ENCODE measurements around the gene ULK1. TPM values are rescaled to one million over a fixed set of nuclear protein-coding genes. Genes with fewer than 3 reads are reported as not detected.
A peak's percentile ranks its signal among the peaks of the same experiment; 100 is the strongest.
"Not testable (repeated sequence)": the region's sequence is repeated elsewhere in the genome, so short reads cannot be mapped to it uniquely, and the experiment has no call there.

ULK1 gene
- total RNA-seq, 1 experiment from 2014 or later = 21.7 TPM

- Mint-ChIP-seq H3K4me1 (ENCODE audit: insufficient read depth, unreplicated experiment) (peaks cover 9% of the 10 kb centered on the region), H3K36me3 (ENCODE audit: insufficient read depth, unreplicated experiment) (no peaks in the 10 kb centered on the region), H3K4me3 (ENCODE audit: unreplicated experiment) (peak within 1 kb of the TSS; percentile 75), H3K27ac (ENCODE audit: low read depth, unreplicated experiment) (peak within 1 kb of the TSS; percentile 70), H3K9me3 (ENCODE audit: unreplicated experiment) (no peaks in the 10 kb centered on the region), H3K27me3 (ENCODE audit: insufficient read depth, unreplicated experiment) (no peaks in the 10 kb centered on the region)
- no TSS peak for BruUV-seq (replicated peaks)
- POLR2A ChIA-PET = interaction anchor here (0.7 to 2.6 kb wide), 10 partner anchors 9 to 212 kb away, joined by 3 to 16 read pairs (median 3); partner anchors contain the start of gene PUS1
- intact Hi-C loops (cut with micrococcal nuclease) = loop anchor here (1.0 to 5.0 kb wide), 2 partner anchors 53 to 113 kb away; no protein-coding TSS in a partner anchor
- DNase-seq (ENCODE audit: unreplicated experiment) = peak; percentile 94
- TF ChIP-seq, protein P1, sequence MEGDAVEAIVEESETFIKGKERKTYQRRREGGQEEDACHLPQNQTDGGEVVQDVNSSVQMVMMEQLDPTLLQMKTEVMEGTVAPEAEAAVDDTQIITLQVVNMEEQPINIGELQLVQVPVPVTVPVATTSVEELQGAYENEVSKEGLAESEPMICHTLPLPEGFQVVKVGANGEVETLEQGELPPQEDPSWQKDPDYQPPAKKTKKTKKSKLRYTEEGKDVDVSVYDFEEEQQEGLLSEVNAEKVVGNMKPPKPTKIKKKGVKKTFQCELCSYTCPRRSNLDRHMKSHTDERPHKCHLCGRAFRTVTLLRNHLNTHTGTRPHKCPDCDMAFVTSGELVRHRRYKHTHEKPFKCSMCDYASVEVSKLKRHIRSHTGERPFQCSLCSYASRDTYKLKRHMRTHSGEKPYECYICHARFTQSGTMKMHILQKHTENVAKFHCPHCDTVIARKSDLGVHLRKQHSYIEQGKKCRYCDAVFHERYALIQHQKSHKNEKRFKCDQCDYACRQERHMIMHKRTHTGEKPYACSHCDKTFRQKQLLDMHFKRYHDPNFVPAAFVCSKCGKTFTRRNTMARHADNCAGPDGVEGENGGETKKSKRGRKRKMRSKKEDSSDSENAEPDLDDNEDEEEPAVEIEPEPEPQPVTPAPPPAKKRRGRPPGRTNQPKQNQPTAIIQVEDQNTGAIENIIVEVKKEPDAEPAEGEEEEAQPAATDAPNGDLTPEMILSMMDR (IDR thresholded peaks at IDR 0.05; ENCODE audit: unreplicated experiment) = peak; percentile 54
- CTCF ChIA-PET = interaction anchor here (0.6 to 1.9 kb wide), 8 partner anchors 9 to 660 kb away, joined by 3 to 9 read pairs (median 3); no protein-coding TSS in a partner anchor
Measured at GRCh38 chr12:131949431-131950181, 55.2 kb downstream of the ULK1 start, which contains the start of gene EP400. EP400 (plus strand) TSS chr12:131949942; CDS start chr12:131960620, 10,678 bp downstream.

DNA sequence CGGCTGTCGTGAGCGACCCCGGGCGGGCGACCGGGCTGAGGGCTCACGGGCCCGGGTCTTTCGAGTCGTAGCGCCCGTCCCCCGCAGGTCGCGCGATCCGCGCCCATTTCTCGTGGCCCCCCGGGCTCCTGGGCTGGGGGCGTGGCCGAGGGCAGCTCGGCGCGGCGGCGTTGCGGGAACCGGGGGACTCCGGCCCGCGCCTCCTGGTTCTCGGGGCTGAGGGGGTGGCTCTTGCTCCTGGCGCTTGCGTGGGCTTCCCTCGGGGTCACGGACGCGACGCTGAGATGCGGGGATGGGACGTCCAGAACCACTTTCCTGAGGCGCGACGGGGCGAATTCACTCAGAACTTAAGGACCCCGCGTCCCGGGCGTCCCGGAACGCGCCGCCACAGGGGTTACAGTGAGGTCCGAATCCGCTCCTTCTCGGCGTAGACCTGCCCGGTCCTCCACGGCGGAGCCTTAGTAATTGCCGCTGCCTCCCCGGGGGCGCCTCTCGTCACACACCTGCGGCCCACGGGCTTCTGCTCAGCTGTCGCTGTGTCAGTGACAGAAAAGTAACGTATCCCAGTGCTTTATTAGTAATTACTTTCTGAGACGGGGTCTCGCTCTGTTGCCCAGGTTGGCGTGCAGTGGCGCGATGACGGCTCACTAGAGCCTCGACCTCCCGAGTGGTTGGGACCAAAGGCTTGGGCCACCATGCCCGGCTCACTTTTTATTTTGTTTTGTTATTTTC is 55.9 kb downstream of the ULK1 start:
- CTCF ChIA-PET = interaction anchor here (0.6 to 2.5 kb wide), 10 partner anchors 9 to 835 kb away, joined by 3 to 9 read pairs (median 3); no protein-coding TSS in a partner anchor
- TF ChIP-seq, protein P1 (IDR thresholded peaks at IDR 0.05; ENCODE audit: unreplicated experiment) = no peak
- Mint-ChIP-seq H3K36me3 (ENCODE audit: insufficient read depth, unreplicated experiment) (no peaks in the 10 kb centered on the region), H3K4me3 (ENCODE audit: unreplicated experiment) (peak overlapping the region; percentile 75), H3K4me1 (ENCODE audit: insufficient read depth, unreplicated experiment) (peaks cover 9% of the 10 kb centered on the region), H3K9me3 (ENCODE audit: unreplicated experiment) (no peaks in the 10 kb centered on the region), H3K27ac (ENCODE audit: low read depth, unreplicated experiment) (peak overlapping the region; percentile 70), H3K27me3 (ENCODE audit: insufficient read depth, unreplicated experiment) (no peaks in the 10 kb centered on the region)
- intact Hi-C loops (cut with micrococcal nuclease) = loop anchor here (5.0 kb wide), 1 partner anchor 52 kb away; no protein-coding TSS in a partner anchor
- DNase-seq (ENCODE audit: unreplicated experiment) = no peak
- POLR2A ChIA-PET = interaction anchor here (0.6 to 3.3 kb wide), 12 partner anchors 10 to 810 kb away, joined by 3 to 16 read pairs (median 4); partner anchors contain the start of gene PUS1
- TSS peak; percentile 25 for BruUV-seq (replicated peaks)

- intact Hi-C loops (cut with micrococcal nuclease) = loop anchor here (5.0 kb wide), 1 partner anchor 48 kb away; no protein-coding TSS in a partner anchor
- BruUV-seq (replicated peaks); H3K4me3 Mint-ChIP-seq (ENCODE audit: unreplicated experiment); H3K36me3 Mint-ChIP-seq (ENCODE audit: insufficient read depth, unreplicated experiment); H3K27ac Mint-ChIP-seq (ENCODE audit: low read depth, unreplicated experiment); H3K27me3 Mint-ChIP-seq (ENCODE audit: insufficient read depth, unreplicated experiment); DNase-seq (ENCODE audit: unreplicated experiment); H3K9me3 Mint-ChIP-seq (ENCODE audit: unreplicated experiment): not testable (repeated sequence)
- H3K4me1 Mint-ChIP-seq (ENCODE audit: insufficient read depth, unreplicated experiment) = peaks cover 25% of the 10 kb centered on the region
- ChIA-PET POLR2A (interaction anchor here (1.3 kb wide), 1 partner anchor 243 kb away, joined by 3 read pairs; the partner anchor contains the start of gene SFSWAP), CTCF (interaction anchor here (0.7 kb wide), 1 partner anchor 8 kb away, joined by 3 read pairs; no protein-coding TSS in a partner anchor)
Measured at GRCh38 chr12:131953810-131954209, 59.4 kb downstream of the ULK1 start.

DNA sequence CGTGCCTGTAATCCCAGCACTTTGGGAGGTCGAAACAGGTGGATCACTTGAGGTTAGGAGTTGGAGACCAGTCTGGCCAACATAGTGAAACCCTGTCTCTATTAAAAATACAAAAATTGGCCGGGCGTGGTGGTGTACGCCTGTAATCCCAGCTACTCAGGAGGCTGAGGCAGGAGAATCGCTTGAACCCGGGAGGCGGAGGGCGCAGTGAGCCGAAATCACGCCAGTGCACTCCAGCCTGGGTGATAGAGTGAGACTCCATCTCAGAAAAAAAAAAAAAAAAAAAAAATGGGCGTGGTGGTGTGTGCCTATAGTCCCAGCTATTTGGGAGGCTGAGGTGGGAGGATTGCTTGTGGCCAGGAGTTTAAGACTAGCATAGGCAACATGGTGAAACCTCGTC is 60.0 kb downstream of the ULK1 start:
- intact Hi-C loops (cut with micrococcal nuclease) = loop anchor here (5.0 kb wide), 1 partner anchor 48 kb away; no protein-coding TSS in a partner anchor
- DNase-seq (ENCODE audit: unreplicated experiment); H3K9me3 Mint-ChIP-seq (ENCODE audit: unreplicated experiment); H3K27me3 Mint-ChIP-seq (ENCODE audit: insufficient read depth, unreplicated experiment); H3K36me3 Mint-ChIP-seq (ENCODE audit: insufficient read depth, unreplicated experiment); CTCF ChIA-PET; H3K4me3 Mint-ChIP-seq (ENCODE audit: unreplicated experiment); H3K27ac Mint-ChIP-seq (ENCODE audit: low read depth, unreplicated experiment); BruUV-seq (replicated peaks): not testable (repeated sequence)
- H3K4me1 Mint-ChIP-seq (ENCODE audit: insufficient read depth, unreplicated experiment) = peaks cover 28% of the 10 kb centered on the region
- POLR2A ChIA-PET = interaction anchor here (0.5 kb wide), 1 partner anchor 50 kb away, joined by 3 read pairs; no protein-coding TSS in a partner anchor

Data from MCF 10A (cell line).